H1 (cell line): Measurements from ENCODE around the gene FTL. TPM values are rescaled to one million over a fixed set of nuclear protein-coding genes. Genes with fewer than 3 reads are reported as not detected.

Experiments
- CTCF ChIA-PET: fragments of 300-600 bp; sonication (Branson Sonifier 250); formaldehyde crosslinking; loops from one replicate; lab custom pipeline; 2021; ENCODE audit not compliant: partially characterized antibody; lab: Charles Lee
- POLR2A ChIA-PET: fragments of 300-600 bp; sonication (Branson Sonifier 250); formaldehyde crosslinking; loops from one replicate; lab custom pipeline; 2021; ENCODE audit warnings: inconsistent platforms; ENCODE audit not compliant: partially characterized antibody; lab: Charles Lee
- DNase-seq, 2 experiments: peaks; one replicate each; pipeline versions ENCODE4 v3.0.0 to v3.0.0-alpha.2; 2010 to 2022; ENCODE audit warnings: low spot score in 2 of 2, low read depth in 1 of 2, mixed read lengths in 1 of 2
- FAIRE-seq: peaks from 2 replicates; lab custom pipeline; 2011; peaks lifted over from hg19 to GRCh38; lab: Jason Lieb, UNC
- H2AFZ ChIP-seq: 2 replicates; pipeline ENCODE4 v1.8.1; 2012; ENCODE audit warnings: low read length, inconsistent platforms
- H2AK5ac ChIP-seq: 2 replicates; pipeline ENCODE4 v1.6.1; 2013; ENCODE audit warnings: low read depth, low read length
- H2BK120ac ChIP-seq: replicated peaks from 2 replicates; pipeline ENCODE3; 2013; ENCODE audit warnings: low read depth, low read length, inconsistent platforms
- H2BK12ac ChIP-seq: 2 replicates; pipeline ENCODE4 v1.6.1; 2013; ENCODE audit warnings: low read depth, low read length
- H2BK15ac ChIP-seq: 2 replicates; pipeline ENCODE4 v1.6.1; 2013; ENCODE audit warnings: low read length
- H2BK20ac ChIP-seq: 2 replicates; pipeline ENCODE4 v1.6.1; 2013; ENCODE audit warnings: low read length
- H2BK5ac ChIP-seq: 2 replicates; pipeline ENCODE4 v1.6.1; 2013; ENCODE audit warnings: low read depth, low read length
- H3K14ac ChIP-seq: 2 replicates; pipeline ENCODE4 v1.6.1; 2013; ENCODE audit warnings: inconsistent platforms; ENCODE audit not compliant: insufficient read length
- H3K18ac ChIP-seq: 2 replicates; pipeline ENCODE4 v1.6.1; 2013; ENCODE audit warnings: low read length; ENCODE audit errors: extremely low read depth
- H3K23ac ChIP-seq: 2 replicates; pipeline ENCODE4 v1.6.1; 2013; ENCODE audit warnings: inconsistent platforms; ENCODE audit not compliant: insufficient read length
- H3K23me2 ChIP-seq: 2 replicates; pipeline ENCODE4 v1.6.1; 2013; ENCODE audit warnings: low read depth, low read length
- H3K27ac ChIP-seq: 2 replicates; pipeline ENCODE4 v1.6.1; 2011; ENCODE audit warnings: low read depth, low read length, inconsistent platforms
- H3K27me3 ChIP-seq, 4 experiments: replicated peaks in 1 of 4; 1 replicate in 1 of 4; 2 replicates in 3 of 4; pipeline versions ENCODE4 v1.6.1 to v1.8.1; 2011 to 2013; ENCODE audit warnings: low read length in 3 of 4, mild to moderate bottlenecking in 3 of 4, inconsistent platforms in 2 of 4, mixed read lengths in 2 of 4, moderate library complexity in 1 of 4; ENCODE audit not compliant: control insufficient read depth in 3 of 4, insufficient read depth in 3 of 4; ENCODE audit errors: extremely low read depth in 1 of 4
- H3K36me3 ChIP-seq, 4 experiments: 2 replicates each; pipeline versions ENCODE4 v1.6.1 to v1.8.1; 2011 to 2013; ENCODE audit warnings: mild to moderate bottlenecking in 4 of 4, low read length in 3 of 4, moderate library complexity in 2 of 4, control low read depth in 1 of 4, inconsistent platforms in 1 of 4; ENCODE audit not compliant: insufficient read depth in 4 of 4, control insufficient read depth in 2 of 4
- H3K4ac ChIP-seq: replicated peaks from 2 replicates; pipeline ENCODE3; 2013; ENCODE audit warnings: low read length, low read depth, mixed read lengths, inconsistent platforms; ENCODE audit not compliant: insufficient read length
- H3K4me1 ChIP-seq, 4 experiments: replicated peaks in 1 of 4; 1 replicate in 1 of 4; 2 replicates in 3 of 4; pipeline versions ENCODE4 v1.6.1 to v1.8.1; 2011 to 2013; ENCODE audit warnings: low read length in 3 of 4, inconsistent platforms in 2 of 4, mixed read lengths in 1 of 4; ENCODE audit not compliant: insufficient read depth in 4 of 4, control insufficient read depth in 3 of 4
- H3K4me2 ChIP-seq, 2 experiments: 2 replicates each; pipeline versions ENCODE4 v1.6.1 to v1.8.1; 2011 to 2013; ENCODE audit warnings: low read depth in 2 of 2, low read length in 2 of 2, control low read depth in 1 of 2, inconsistent platforms in 1 of 2, mild to moderate bottlenecking in 1 of 2; ENCODE audit not compliant: insufficient read depth in 1 of 2
- H3K4me3 ChIP-seq, 4 experiments: fragments of 200-600, 300-600 bp in 1 of 4; sonication (generic), shearing (Covaris generic), sonication (Bioruptor Twin) in 1 of 4; 2 replicates each; pipeline versions ENCODE4 v1.5.1 to v1.8.1; 2011 to 2016; ENCODE audit warnings: low read length in 4 of 4, low read depth in 3 of 4, control low read depth in 2 of 4, inconsistent platforms in 2 of 4, mild to moderate bottlenecking in 2 of 4, mixed read lengths in 1 of 4, moderate library complexity in 1 of 4; ENCODE audit not compliant: insufficient read depth in 2 of 4; ENCODE audit errors: extremely low read depth in 1 of 4
- H3K56ac ChIP-seq: replicated peaks from 2 replicates; pipeline ENCODE3; 2013; ENCODE audit warnings: low read depth, mild to moderate bottlenecking, mixed read lengths, low read length, inconsistent platforms; ENCODE audit not compliant: insufficient read length
- H3K79me1 ChIP-seq: 2 replicates; pipeline ENCODE4 v1.6.1; 2013; ENCODE audit warnings: low read depth, low read length, control low read depth
- H3K79me2 ChIP-seq, 2 experiments: 2 replicates each; pipeline versions ENCODE4 v1.6.1 to v1.8.1; 2012 to 2013; ENCODE audit warnings: low read length in 2 of 2, mild to moderate bottlenecking in 2 of 2, inconsistent platforms in 1 of 2; ENCODE audit not compliant: insufficient read depth in 2 of 2, control insufficient read depth in 1 of 2
- H3K9ac ChIP-seq, 4 experiments: replicated peaks in 1 of 4; 1 replicate in 1 of 4; 2 replicates in 3 of 4; pipeline versions ENCODE4 v1.6.1 to v1.8.1; 2011 to 2013; ENCODE audit warnings: low read depth in 3 of 4, low read length in 3 of 4, control low read depth in 2 of 4, mild to moderate bottlenecking in 2 of 4, moderate library complexity in 2 of 4, inconsistent platforms in 1 of 4; ENCODE audit errors: extremely low read depth in 1 of 4
- H3K9me3 ChIP-seq, 2 experiments: 2 replicates each; pipeline versions ENCODE4 v1.6.1 to v1.8.1; 2012 to 2013; ENCODE audit warnings: mild to moderate bottlenecking in 2 of 2, moderate library complexity in 2 of 2, control low read depth in 1 of 2, inconsistent platforms in 1 of 2, low read depth in 1 of 2, low read length in 1 of 2, mixed read lengths in 1 of 2; ENCODE audit not compliant: insufficient read depth in 2 of 2
- H4K20me1 ChIP-seq, 2 experiments: replicated peaks in 1 of 2; 2 replicates each; pipeline versions ENCODE3 to v1.8.1; 2011 to 2013; ENCODE audit warnings: inconsistent platforms in 2 of 2, low read length in 2 of 2, mild to moderate bottlenecking in 1 of 2; ENCODE audit not compliant: insufficient read depth in 2 of 2, control insufficient read depth in 1 of 2
- H4K5ac ChIP-seq: 2 replicates; pipeline ENCODE4 v1.6.1; 2013; ENCODE audit warnings: low read length, low read depth, mixed read lengths, inconsistent platforms; ENCODE audit not compliant: insufficient read length
- H4K8ac ChIP-seq: 2 replicates; pipeline ENCODE4 v1.8.0; 2013; ENCODE audit warnings: mild to moderate bottlenecking, moderate library complexity, low read length, inconsistent platforms; ENCODE audit not compliant: insufficient read depth; ENCODE audit errors: extremely low read depth
- H4K91ac ChIP-seq: replicated peaks from 2 replicates; pipeline ENCODE3; 2013; ENCODE audit warnings: low read length, mixed read lengths, inconsistent platforms; ENCODE audit not compliant: insufficient read length
- GTF2F1 ChIP-seq: IDR thresholded peaks from 2 replicates; pipeline ENCODE4 v1.6.1; 2012; ENCODE audit warnings: low read depth, low read length, improper control_type of control experiment, borderline replicate concordance
- HDAC6 ChIP-seq: IDR thresholded peaks from one replicate; pipeline ENCODE4 v1.7.1; 2012; ENCODE audit warnings: low read depth, mild to moderate bottlenecking, inconsistent platforms, low read length, moderate library complexity
- PHF8 ChIP-seq: fragments of 200-600 bp; sonication (generic); conservative IDR thresholded peaks from 2 replicates; pipeline ENCODE4 v1.7.1; 2012; ENCODE audit warnings: low read depth, mild to moderate bottlenecking, inconsistent platforms, low read length, moderate library complexity
- WGBS, 2 experiments: shearing (Covaris generic) in 1 of 2; methylation state at CpG; one replicate each; pipeline versions ENCODE4 v1.1.6 to v1.1.7; 2013 to 2015; ENCODE audit warnings: low lambda C conversion rate in 2 of 2, mixed read lengths in 2 of 2, inconsistent platforms in 1 of 2, low coverage in 1 of 2, missing lambda C conversion rate in 1 of 2; ENCODE audit not compliant: insufficient replicate concordance in 2 of 2, insufficient coverage in 1 of 2, insufficient read length in 1 of 2; ENCODE audit errors: extremely low coverage in 1 of 2, missing lambda C conversion rate in 1 of 2; 5-methylcytosine and 5-hydroxymethylcytosine counted together
- polyA plus RNA-seq, 7 experiments: library from polyadenylated mRNA; depleted of rRNA in 3 of 7; stranded (reverse) in 5 of 7; unstranded in 2 of 7; fragments of >200 nt in 5 of 7; fragments of 200-250 nt in 2 of 7; gene quantifications; 1 replicate in 5 of 7; 2 replicates in 1 of 7; 4 replicates in 1 of 7; pipeline versions ENCODE4 v1.2.1 to v1.2.3, GENCODE V29; 2011 to 2013; ENCODE audit warnings: missing spikeins in 2 of 7, mixed read lengths in 2 of 7
- total RNA-seq: library from RNA; stranded (reverse); fragmentation: NEBNext Ultra II Directional; extraction: Animal tissue kit (Norgen Biotek cat#: 25700); gene quantifications from 2 replicates; pipeline ENCODE4 v1.2.1, GENCODE V29; 2021

The FTL gene
- total and polyA plus RNA-seq, 2 of the 8 experiments (the other 6 are each of a cell fraction or from before 2014, with no cell fraction given), result 1,751 to 2,427 TPM

GRCh38 chr19:49004964-49005614 is 40.0 kb downstream of the FTL start:
- no peak overlapping the region for H3K27ac ChIP-seq
- WGBS, 2 experiments, result 95% methylated on average over 7 of the region's 7 CpGs; no CpG with 5 or more reads in 1 of the 2 experiments
- H3K27me3 ChIP-seq, result no peaks in the 10 kb centered on the region
- no peaks in the 10 kb centered on the region for H3K23me2 ChIP-seq
- no peak for DNase-seq
- H3K18ac ChIP-seq, result no peak overlapping the region
- no peak overlapping the region for H3K23ac ChIP-seq
- no peak overlapping the region for H4K91ac ChIP-seq
- H2AK5ac ChIP-seq, result no peak overlapping the region
- no peak overlapping the region for H3K4me2 ChIP-seq
- ChIA-PET CTCF (interaction anchor here (1.0 to 2.2 kb wide), 2 partner anchors 9 to 194 kb away, joined by 4 to 8 read pairs; no protein-coding TSS in a partner anchor), POLR2A (interaction anchor here (0.8 kb wide), 1 partner anchor 9 kb away, joined by 3 read pairs; no protein-coding TSS in a partner anchor)
- no peak overlapping the region for H2AFZ ChIP-seq
- H2BK15ac ChIP-seq, result no peak overlapping the region
- H4K20me1 ChIP-seq, result peaks cover 0 to 12% of the 10 kb centered on the region in 2 experiments
- H3K36me3 ChIP-seq, result peaks cover 15 to 47% (median 37%) of the 10 kb centered on the region in 4 experiments
- H3K79me2 ChIP-seq, result no peaks in the 10 kb centered on the region
- no peak overlapping the region for H2BK12ac ChIP-seq
- H3K9ac ChIP-seq, result no peak overlapping the region
- no peak overlapping the region for H2BK20ac ChIP-seq
- H3K14ac ChIP-seq, result no peak overlapping the region
- no peak overlapping the region for H3K56ac ChIP-seq
- peaks cover 2% of the 10 kb centered on the region; the same call in 1 of the 2 replicates for H3K79me1 ChIP-seq
- no peaks in the 10 kb centered on the region for H3K9me3 ChIP-seq
- no peaks in the 10 kb centered on the region for H3K4me1 ChIP-seq
- no peak overlapping the region for H2BK5ac ChIP-seq
- no peak overlapping the region for H3K4me3 ChIP-seq
- no peak overlapping the region for H4K5ac ChIP-seq
- no peak for FAIRE-seq
- no peak overlapping the region for H3K4ac ChIP-seq
- H2BK120ac ChIP-seq, result no peak overlapping the region
- TF ChIP-seq PHF8 (no peak), HDAC6 (no peak), GTF2F1 (no peak)
- H4K8ac ChIP-seq, result no peak overlapping the region
